OCI-LY1 (cell line): Measurements from ENCODE around the gene FAM20C.

Experiments
- H2AFZ ChIP-seq: fragments of 200-600 bp; sonication (generic), shearing (Covaris generic); 2 replicates; pipeline ENCODE4 v1.6.0; 2014; ENCODE audit warnings: antibody characterized with exemption, mild to moderate bottlenecking, low read length
- H3F3A ChIP-seq: fragments of 200-600 bp; sonication (generic), shearing (Covaris generic); 2 replicates; pipeline ENCODE4 v1.6.0; 2014; ENCODE audit warnings: mild to moderate bottlenecking, antibody characterized with exemption, low read length, moderate library complexity; ENCODE audit not compliant: insufficient read depth
- H3K27ac ChIP-seq: fragments of 200-600 bp; sonication (generic); 2 replicates; pipeline ENCODE4 v1.5.1; 2014; ENCODE audit warnings: low read length, mixed run types, mild to moderate bottlenecking, low read depth; ENCODE audit not compliant: poor library complexity, severe bottlenecking
- H3K27me3 ChIP-seq: fragments of 200-600 bp; sonication (generic); 2 replicates; pipeline ENCODE4 v1.6.0; 2014; ENCODE audit warnings: antibody characterized with exemption, mild to moderate bottlenecking, low read length, moderate library complexity; ENCODE audit not compliant: insufficient read depth
- H3K36me3 ChIP-seq: fragments of 200-600 bp; sonication (generic); 2 replicates; pipeline ENCODE4 v1.6.1; 2014; ENCODE audit warnings: mild to moderate bottlenecking, antibody characterized with exemption, low read length, moderate library complexity, mixed read lengths; ENCODE audit not compliant: insufficient read depth
- H3K4me1 ChIP-seq: fragments of 200-600 bp; sonication (generic); 2 replicates; pipeline ENCODE4 v1.5.1; 2014; ENCODE audit warnings: mild to moderate bottlenecking, low read length, moderate library complexity; ENCODE audit not compliant: insufficient read depth, severe bottlenecking
- H3K4me2 ChIP-seq: fragments of 200-600 bp; sonication (generic), shearing (Covaris generic); 2 replicates; pipeline ENCODE4 v1.6.1; 2014; ENCODE audit warnings: low read length
- H3K4me3 ChIP-seq: fragments of 200-600 bp; sonication (generic); 2 replicates; pipeline ENCODE4 v1.5.1; 2014; ENCODE audit warnings: low read length, low read depth, mild to moderate bottlenecking, mixed read lengths; ENCODE audit not compliant: poor library complexity, severe bottlenecking
- H3K79me2 ChIP-seq: fragments of 200-600 bp; shearing (Covaris generic); 2 replicates; pipeline ENCODE4 v1.6.1; 2016; ENCODE audit warnings: mixed run types, low read length, mixed read lengths; ENCODE audit not compliant: insufficient read depth
- H3K9ac ChIP-seq: fragments of 200-600 bp; sonication (generic), shearing (Covaris generic); 2 replicates; pipeline ENCODE4 v1.6.1; 2014; ENCODE audit warnings: mild to moderate bottlenecking, low read length, mixed read lengths
- H3K9me2 ChIP-seq: fragments of 200-600 bp; sonication (generic), shearing (Covaris generic); 2 replicates; pipeline ENCODE4 v1.6.1; 2014; ENCODE audit warnings: low read depth, mild to moderate bottlenecking, low read length, mixed read lengths
- H3K9me3 ChIP-seq: fragments of 200-600 bp; shearing (Covaris generic); 2 replicates; pipeline ENCODE4 v1.6.1; 2014; ENCODE audit warnings: low read length, mixed read lengths
- H4K20me1 ChIP-seq: fragments of 200-600 bp; sonication (generic), shearing (Covaris generic); 2 replicates; pipeline ENCODE4 v1.6.0; 2016; ENCODE audit warnings: mild to moderate bottlenecking, low read length; ENCODE audit not compliant: insufficient read depth
- EZH2 ChIP-seq: fragments of 200-600 bp; sonication (generic), shearing (Covaris generic); IDR thresholded peaks from 2 replicates; pipeline ENCODE4 v1.8.0; 2017; ENCODE audit warnings: borderline replicate concordance, mixed run types, mild to moderate bottlenecking, antibody characterized with exemption, low read length, moderate library complexity, mixed read lengths
- TF ChIP-seq, protein P1 (sequence below): fragments of 200-600 bp; sonication (generic), shearing (Covaris generic); IDR thresholded peaks from 2 replicates; pipeline ENCODE4 v1.5.1; 2017; ENCODE audit warnings: mild to moderate bottlenecking, antibody characterized with exemption, low read length, moderate library complexity, mixed read lengths

FAM20C gene

DNA sequence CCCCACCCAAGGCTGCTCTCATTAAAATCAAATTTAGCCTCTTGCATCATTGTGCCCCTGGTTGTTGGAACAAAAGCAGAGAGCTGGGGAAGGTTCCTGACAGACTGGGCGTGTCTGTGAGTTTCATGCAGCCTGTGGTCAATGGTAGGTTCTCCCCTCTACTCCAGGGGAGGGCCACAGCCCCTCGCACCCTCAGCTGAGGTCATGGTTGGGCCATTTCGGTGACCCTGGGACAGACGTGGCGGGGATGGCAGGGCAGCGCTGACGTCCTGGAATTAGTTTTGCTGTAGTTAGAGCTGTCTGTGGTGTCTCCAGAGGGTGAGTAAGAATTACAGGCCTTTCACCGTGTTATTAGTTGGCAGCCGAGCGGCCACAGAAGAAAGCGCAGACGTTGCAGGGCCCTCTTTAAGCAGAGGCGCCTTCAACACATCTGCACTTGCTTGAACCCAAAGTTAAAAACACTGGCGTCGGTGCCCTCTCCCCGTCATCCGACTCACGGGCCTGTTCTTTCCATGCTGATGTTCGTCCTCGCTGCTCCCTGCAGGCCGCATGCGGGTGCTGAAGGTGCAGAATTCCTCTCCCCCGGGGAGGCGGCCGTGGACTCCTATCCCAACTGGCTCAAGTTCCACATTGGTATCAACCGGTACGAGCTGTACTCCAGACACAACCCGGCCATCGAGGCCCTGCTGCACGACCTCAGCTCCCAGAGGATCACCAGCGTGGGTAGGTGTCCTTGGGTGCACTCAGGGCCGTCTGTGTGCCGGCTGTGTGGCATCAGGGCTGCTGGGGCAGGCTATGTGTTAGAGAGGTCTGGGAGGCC, 2.8 kb downstream of the FAM20C start:
- no peaks in the 10 kb centered on the region for H3K9me3 ChIP-seq
- no peaks in the 10 kb centered on the region for H3F3A ChIP-seq
- H3K9ac ChIP-seq: no peak overlapping the region
- H3K4me1 ChIP-seq: no peaks in the 10 kb centered on the region
- H4K20me1 ChIP-seq: no peaks in the 10 kb centered on the region
- H3K27ac ChIP-seq: no peak overlapping the region
- no peaks in the 10 kb centered on the region for H3K27me3 ChIP-seq
- no peaks in the 10 kb centered on the region for H3K79me2 ChIP-seq
- no peak overlapping the region for H2AFZ ChIP-seq
- no peaks in the 10 kb centered on the region for H3K9me2 ChIP-seq
- TF ChIP-seq EZH2: no peak
- TF ChIP-seq, protein P1, sequence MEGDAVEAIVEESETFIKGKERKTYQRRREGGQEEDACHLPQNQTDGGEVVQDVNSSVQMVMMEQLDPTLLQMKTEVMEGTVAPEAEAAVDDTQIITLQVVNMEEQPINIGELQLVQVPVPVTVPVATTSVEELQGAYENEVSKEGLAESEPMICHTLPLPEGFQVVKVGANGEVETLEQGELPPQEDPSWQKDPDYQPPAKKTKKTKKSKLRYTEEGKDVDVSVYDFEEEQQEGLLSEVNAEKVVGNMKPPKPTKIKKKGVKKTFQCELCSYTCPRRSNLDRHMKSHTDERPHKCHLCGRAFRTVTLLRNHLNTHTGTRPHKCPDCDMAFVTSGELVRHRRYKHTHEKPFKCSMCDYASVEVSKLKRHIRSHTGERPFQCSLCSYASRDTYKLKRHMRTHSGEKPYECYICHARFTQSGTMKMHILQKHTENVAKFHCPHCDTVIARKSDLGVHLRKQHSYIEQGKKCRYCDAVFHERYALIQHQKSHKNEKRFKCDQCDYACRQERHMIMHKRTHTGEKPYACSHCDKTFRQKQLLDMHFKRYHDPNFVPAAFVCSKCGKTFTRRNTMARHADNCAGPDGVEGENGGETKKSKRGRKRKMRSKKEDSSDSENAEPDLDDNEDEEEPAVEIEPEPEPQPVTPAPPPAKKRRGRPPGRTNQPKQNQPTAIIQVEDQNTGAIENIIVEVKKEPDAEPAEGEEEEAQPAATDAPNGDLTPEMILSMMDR: no peak
- H3K36me3 ChIP-seq: no peaks in the 10 kb centered on the region
- no peak overlapping the region for H3K4me2 ChIP-seq
- no peak overlapping the region for H3K4me3 ChIP-seq

DNA sequence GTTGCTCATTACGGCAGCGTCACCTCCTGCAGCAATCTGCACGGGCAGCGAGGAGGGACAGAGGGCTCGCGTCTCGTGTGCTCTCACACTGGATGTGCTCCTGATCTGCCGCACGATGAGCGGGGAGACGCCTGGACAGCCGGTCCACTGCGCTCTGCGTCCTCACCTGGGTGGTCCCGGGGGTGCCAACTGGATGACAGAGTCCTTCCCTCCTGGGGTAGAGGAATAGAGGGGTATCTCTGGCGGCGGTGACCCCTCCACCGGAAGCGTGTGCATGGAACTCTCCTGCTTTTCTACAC, 3.4 kb downstream of the FAM20C start:
- Histone ChIP-seq H2AFZ (no peak overlapping the region), H3K9ac (no peak overlapping the region), H3K27me3 (no peaks in the 10 kb centered on the region), H3K4me1 (no peaks in the 10 kb centered on the region), H3K36me3 (no peaks in the 10 kb centered on the region), H3K4me2 (no peak overlapping the region), H3K79me2 (no peaks in the 10 kb centered on the region), H3F3A (no peaks in the 10 kb centered on the region), H3K9me3 (no peaks in the 10 kb centered on the region), H4K20me1 (no peaks in the 10 kb centered on the region), H3K4me3 (no peak overlapping the region), H3K9me2 (no peaks in the 10 kb centered on the region), H3K27ac (no peak overlapping the region)
- no peak for TF ChIP-seq EZH2
- TF ChIP-seq, protein P1: no peak

DNA sequence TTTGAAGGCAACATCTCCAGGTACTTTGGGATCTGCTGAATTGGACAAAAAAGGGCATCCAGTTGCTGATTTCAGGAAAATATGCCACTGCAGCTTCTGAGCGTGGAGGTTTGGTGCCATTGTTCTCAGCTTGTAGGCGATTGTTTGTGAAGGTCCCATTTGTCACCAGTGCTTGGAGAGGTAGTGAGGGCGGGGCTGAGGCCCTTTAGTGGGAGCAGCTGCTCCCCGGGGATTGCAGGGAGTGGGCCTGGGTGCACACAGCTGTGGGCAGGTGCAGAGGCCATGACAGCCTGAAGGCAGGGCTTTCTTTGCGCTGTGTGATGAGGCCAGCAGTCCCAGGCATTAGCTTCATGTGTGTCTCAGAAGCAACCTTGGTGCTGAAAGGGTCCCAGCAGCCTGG, 3.9 kb downstream of the FAM20C start:
- no peaks in the 10 kb centered on the region for H3F3A ChIP-seq
- no peaks in the 10 kb centered on the region for H3K4me1 ChIP-seq
- TF ChIP-seq, protein P1: no peak
- TF ChIP-seq EZH2: no peak
- no peaks in the 10 kb centered on the region for H3K79me2 ChIP-seq
- H3K27ac ChIP-seq: no peak overlapping the region
- H3K4me2 ChIP-seq: no peak overlapping the region
- H3K27me3 ChIP-seq: no peaks in the 10 kb centered on the region
- H3K36me3 ChIP-seq: no peaks in the 10 kb centered on the region
- no peaks in the 10 kb centered on the region for H4K20me1 ChIP-seq
- no peaks in the 10 kb centered on the region for H3K9me3 ChIP-seq
- H3K4me3 ChIP-seq: no peak overlapping the region
- H2AFZ ChIP-seq: no peak overlapping the region
- H3K9ac ChIP-seq: no peak overlapping the region
- H3K9me2 ChIP-seq: no peaks in the 10 kb centered on the region
